Cerebellar cortex (tissue), 1 donor: ENCODE measurements around the gene SCAF8.
A peak's percentile ranks its signal among the peaks of the same experiment; 100 is the strongest.
"Not testable (repeated sequence)": the region's sequence is repeated elsewhere in the genome, so short reads cannot be mapped to it uniquely, and the experiment has no call there.

Experiments
- DNase-seq: peaks from one replicate; pipeline ENCODE4 v3.0.0-alpha.2; 2015; ENCODE audit warnings: low spot score

Gene SCAF8

GRCh38 chr6:154733183-154733625 lies at the start of gene SCAF8:
Gene SCAF8, plus strand, starts transcription at chr6:154733416. Its CDS starts 485 bp downstream, at chr6:154733901.
- DNase-seq = peak; percentile 73

GRCh38 chr6:154683756-154684523 lies 49.3 kb upstream of the SCAF8 start:
- DNase-seq = no peak

GRCh38 chr6:154686162-154686561 lies 47.1 kb upstream of the SCAF8 start:
- no peak for DNase-seq

GRCh38 chr6:154689493-154690255 lies 43.5 kb upstream of the SCAF8 start:
- DNase-seq = no peak

GRCh38 chr6:154690857-154691256 lies 42.4 kb upstream of the SCAF8 start:
- no peak for DNase-seq

- no peak for DNase-seq
Observed at GRCh38 chr6:154696661-154697060, 36.6 kb upstream of the SCAF8 start.

GRCh38 chr6:154703124-154703523 lies 30.1 kb upstream of the SCAF8 start:
- DNase-seq = no peak

GRCh38 chr6:154705471-154706113 lies 27.6 kb upstream of the SCAF8 start:
- peak; percentile 2 for DNase-seq

- DNase-seq = no peak
Observed at GRCh38 chr6:154706389-154706788, 26.8 kb upstream of the SCAF8 start.

- DNase-seq = no peak
Observed at GRCh38 chr6:154709621-154710020, 23.6 kb upstream of the SCAF8 start.

GRCh38 chr6:154710689-154711088 lies 22.5 kb upstream of the SCAF8 start:
- DNase-seq = no peak

- DNase-seq = no peak
Observed at GRCh38 chr6:154715446-154715845, 17.8 kb upstream of the SCAF8 start.

- DNase-seq = not testable (repeated sequence)
Observed at GRCh38 chr6:154716350-154716749, 16.9 kb upstream of the SCAF8 start.

GRCh38 chr6:154719433-154719832 lies 13.8 kb upstream of the SCAF8 start:
- no peak for DNase-seq

GRCh38 chr6:154719854-154720253 lies 13.4 kb upstream of the SCAF8 start:
- no peak for DNase-seq

GRCh38 chr6:154721460-154721859 lies 11.8 kb upstream of the SCAF8 start:
- no peak for DNase-seq

- DNase-seq = no peak
Observed at GRCh38 chr6:154726887-154727286, 6.3 kb upstream of the SCAF8 start.

- DNase-seq = no peak
Observed at GRCh38 chr6:154731296-154732218, 1.7 kb upstream of the SCAF8 start.

GRCh38 chr6:154732538-154733182 lies 556 bp upstream of the SCAF8 start:
- peak; percentile 62 for DNase-seq

- DNase-seq = peak; percentile 97
Observed at GRCh38 chr6:154733626-154734382, 588 bp downstream of the SCAF8 start.
